Transverse colon (tissue), 4 donors: ENCODE measurements around the gene LMO7. TPM values are rescaled to one million over a fixed set of nuclear protein-coding genes. Genes with fewer than 3 reads are reported as not detected.

Experiments
- DNase-seq: peaks from one replicate; pipeline ENCODE4 v3.0.0-alpha.2; 2019
- H3K27ac ChIP-seq, 4 donors: fragments of 200-600 bp; sonication (generic); 2 replicates each; pipeline ENCODE4 v1.5.1; 2016 to 2018; ENCODE audit warnings: inconsistent platforms in 4 of 4
- H3K27me3 ChIP-seq: fragments of 200-600 bp; sonication (generic); 2 replicates; pipeline ENCODE4 v1.5.1; 2017; ENCODE audit warnings: inconsistent platforms
- H3K36me3 ChIP-seq, 4 donors: fragments of 200-600 bp; sonication (generic); 2 replicates each; pipeline ENCODE4 v1.5.1; 2017 to 2019; ENCODE audit warnings: inconsistent platforms in 4 of 4
- H3K4me1 ChIP-seq, 4 donors: fragments of 200-600 bp; sonication (generic); 2 replicates each; pipeline ENCODE4 v1.5.1; 2017 to 2020; ENCODE audit warnings: inconsistent platforms in 4 of 4
- H3K4me3 ChIP-seq, 4 donors: fragments of 200-600 bp; sonication (generic); 1 replicate in 1 of 4; 2 replicates in 3 of 4; pipeline versions ENCODE4 v1.5.1 to v1.6.1; 2017 to 2019; ENCODE audit warnings: inconsistent platforms in 4 of 4
- H3K9me3 ChIP-seq, 2 donors: fragments of 200-600 bp; sonication (generic); 2 replicates each; pipeline ENCODE4 v1.5.1; 2017 to 2019; ENCODE audit warnings: inconsistent platforms in 2 of 2
- CTCF ChIP-seq, 5 experiments: fragments of 200-600 bp in 3 of 5; fragments of 450-650 bp in 2 of 5; sonication (generic) in 3 of 5; IDR thresholded peaks; 1 replicate in 2 of 5; 2 replicates in 3 of 5; pipeline ENCODE4 v1.5.1; 2016 to 2017; ENCODE audit warnings: antibody characterized with exemption in 5 of 5, inconsistent platforms in 3 of 5, mild to moderate bottlenecking in 2 of 5, moderate library complexity in 1 of 5
- EP300 ChIP-seq: sonication (generic); formaldehyde crosslinking; IDR thresholded peaks from one replicate; pipeline ENCODE4 v1.6.1; 2017; ENCODE audit warnings: antibody characterized with exemption, low read depth
- POLR2A ChIP-seq: fragments of 450-650 bp; IDR thresholded peaks from one replicate; pipeline ENCODE4 v1.6.1; 2016; ENCODE audit warnings: antibody characterized with exemption, mild to moderate bottlenecking, moderate library complexity
- POLR2AphosphoS5 ChIP-seq, 3 donors: sonication (generic); formaldehyde crosslinking; IDR thresholded peaks; one replicate each; pipeline ENCODE4 v1.6.1; 2016; ENCODE audit warnings: antibody characterized with exemption in 3 of 3
- WGBS, 2 donors: methylation state at CpG; one replicate each; pipeline ENCODE4 v1.1.5; 2018; ENCODE audit warnings: low coverage in 1 of 2; 5-methylcytosine and 5-hydroxymethylcytosine counted together
- in situ Hi-C, 4 donors: fragments of 200-750 bp; cut with MboI; loops; one replicate each; pipeline versions ENCODE4 v1.15.0 to v1.15.1; 2017; ENCODE audit warnings: low sequenced_read_pairs in 3 of 4, low pct_ligation_motif_present in 1 of 4, low pct_unique_long_range_greater_than_20kb in 1 of 4
- intact Hi-C: fragments of 100-400 bp; cut with DNase I; formaldehyde crosslinking; loops from one replicate; pipeline ENCODE4 v1.15.1; 2023; ENCODE audit warnings: low total_unique reads
- total RNA-seq, 4 donors: library from RNA; depleted of rRNA; stranded (reverse); fragments of >200 nt; gene quantifications; one replicate each; pipeline ENCODE4 v1.1.0, GENCODE V29; 2016

The LMO7 gene
- total RNA-seq, 4 donors from 2014 or later: 82.6 to 304 (median 190) TPM

GRCh38 chr13:75715601-75716523 is 79.7 kb downstream of the LMO7 start:
- intact Hi-C loops: no loop called here
- no peak overlapping the region for H3K27ac ChIP-seq

GRCh38 chr13:75717525-75717924 is 81.4 kb downstream of the LMO7 start:
- Histone ChIP-seq H3K36me3 (no peaks in the 10 kb centered on the region), H3K9me3 (no peaks in the 10 kb centered on the region), H3K4me3 (no peak overlapping the region), H3K4me1 (no peaks in the 10 kb centered on the region), H3K27ac (no peak overlapping the region), H3K27me3 (no peaks in the 10 kb centered on the region)
- TF ChIP-seq POLR2A: no peak
- no peak for TF ChIP-seq POLR2AphosphoS5 (IDR thresholded peaks at IDR 0.05)
- no peak for TF ChIP-seq EP300
- TF ChIP-seq CTCF (IDR thresholded peaks at IDR 0.05): no peak
- 74 to 100% methylated on average over 2 of the region's 2 CpGs for WGBS, 2 donors
- in situ Hi-C loops (no loop called here), intact Hi-C loops (no loop called here)
- DNase-seq: no peak

More at GRCh38 chr13:75715601-75716523, 79.7 kb downstream of the LMO7 start:
- DNase-seq: no peak
- Histone ChIP-seq H3K4me3 (no peak overlapping the region), H3K9me3 (no peaks in the 10 kb centered on the region), H3K4me1 (no peaks in the 10 kb centered on the region), H3K27me3 (no peaks in the 10 kb centered on the region), H3K36me3 (no peaks in the 10 kb centered on the region)
- in situ Hi-C loops: no loop called here
- 62 to 73% methylated on average over 4 to 6 of the region's 6 CpGs for WGBS, 2 donors
- TF ChIP-seq POLR2A: no peak
- TF ChIP-seq POLR2AphosphoS5 (IDR thresholded peaks at IDR 0.05): no peak
- no peak for TF ChIP-seq CTCF (IDR thresholded peaks at IDR 0.05)
- TF ChIP-seq EP300: no peak

GRCh38 chr13:75721307-75721706 is 85.2 kb downstream of the LMO7 start:
- no peak for TF ChIP-seq CTCF (IDR thresholded peaks at IDR 0.05)
- no peak for TF ChIP-seq EP300
- TF ChIP-seq POLR2A: no peak
- no peak for TF ChIP-seq POLR2AphosphoS5 (IDR thresholded peaks at IDR 0.05)
- Histone ChIP-seq H3K36me3 (no peaks in the 10 kb centered on the region), H3K9me3 (no peaks in the 10 kb centered on the region), H3K4me3 (no peak overlapping the region), H3K27me3 (no peaks in the 10 kb centered on the region), H3K27ac (no peak overlapping the region), H3K4me1 (peaks cover 5 to 25% (median 8%) of the 10 kb centered on the region in 4 donors)
- DNase-seq: no peak
- intact Hi-C loops: no loop called here
- in situ Hi-C loops: no loop called here
- 85 to 93% methylated on average over 2 of the region's 2 CpGs for WGBS, 2 donors

GRCh38 chr13:75723901-75724300 is 87.8 kb downstream of the LMO7 start:
- Histone ChIP-seq H3K4me3 (no peak overlapping the region), H3K27me3 (no peaks in the 10 kb centered on the region), H3K4me1 (peaks cover 5 to 25% (median 8%) of the 10 kb centered on the region in 4 donors), H3K27ac (peak overlapping the region in 3 of 4 donors; percentile 30 to 65 (median 64)), H3K9me3 (no peaks in the 10 kb centered on the region), H3K36me3 (no peaks in the 10 kb centered on the region)
- no peak for TF ChIP-seq EP300
- no peak for TF ChIP-seq POLR2AphosphoS5 (IDR thresholded peaks at IDR 0.05)
- TF ChIP-seq POLR2A: no peak
- no peak for TF ChIP-seq CTCF (IDR thresholded peaks at IDR 0.05)
- no peak for DNase-seq
- in situ Hi-C loops: no loop called here
- intact Hi-C loops: no loop called here
